ENCODE data around the gene APBB2.

Gene APBB2

DNA sequence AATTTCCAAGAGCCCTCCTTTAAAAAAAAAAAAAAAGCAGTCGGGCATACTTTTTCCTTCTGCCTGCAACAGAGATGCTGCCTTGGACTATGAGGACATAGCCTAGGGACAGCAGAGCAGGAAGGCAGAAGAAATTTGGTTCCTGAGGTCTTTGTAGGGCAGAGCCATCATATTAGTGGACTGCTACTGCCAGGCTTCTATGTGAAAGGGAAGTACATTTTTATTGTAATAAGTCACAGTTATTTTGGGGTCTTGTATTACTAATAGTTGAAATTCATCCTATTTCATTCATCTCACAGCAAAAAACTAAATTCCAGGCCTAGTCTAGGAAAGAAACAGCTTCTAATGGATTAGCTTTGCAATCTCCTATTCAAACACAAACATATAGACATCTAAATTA, 253.4 kb downstream of the APBB2 start:
- DNase-seq, result no peak

DNA sequence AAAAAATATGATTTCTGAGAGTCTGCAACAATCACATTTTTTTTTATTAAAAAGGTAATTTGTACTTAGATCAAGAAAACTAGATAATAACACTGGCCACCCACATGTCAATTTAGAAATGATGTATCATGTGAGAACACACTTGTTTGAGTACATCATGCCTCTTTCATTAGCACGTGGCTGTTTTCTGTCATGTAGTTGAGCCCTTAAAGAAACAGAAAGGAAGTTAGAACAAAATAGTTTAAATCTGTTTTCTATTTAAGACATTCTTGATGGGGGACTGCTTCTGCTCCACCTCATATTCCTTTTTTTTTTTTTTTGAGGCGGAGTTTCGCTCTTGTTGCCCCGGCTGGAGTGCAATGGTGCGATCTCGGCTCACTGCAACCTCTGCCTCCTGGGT, 257.1 kb downstream of the APBB2 start:
- DNase-seq, result no peak

DNA sequence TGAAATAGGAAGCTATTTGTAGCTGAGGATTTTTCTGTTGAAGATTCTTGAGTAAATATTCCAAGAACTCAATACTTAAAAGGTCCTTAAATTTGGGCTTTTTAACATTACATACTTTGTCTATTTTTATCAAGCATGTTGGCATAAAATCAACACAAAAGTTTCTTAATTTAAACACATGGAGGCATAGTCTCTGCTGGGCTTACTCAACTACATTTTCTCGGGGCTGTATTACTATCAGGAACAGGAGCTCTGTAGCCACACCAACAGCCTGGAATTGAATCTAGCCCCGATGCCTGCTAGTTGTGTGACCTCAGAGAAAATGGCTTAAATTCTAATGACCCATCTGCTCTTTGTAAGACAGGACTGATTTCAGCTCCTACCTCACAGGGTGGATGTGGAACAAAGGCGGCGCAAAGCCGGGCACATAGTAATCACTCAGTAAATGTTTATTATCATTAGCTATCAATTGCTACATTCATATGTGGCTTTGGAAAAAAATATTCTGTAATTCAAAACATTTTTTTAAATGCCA, 257.6 kb downstream of the APBB2 start:
- DNase-seq, result no peak

DNA sequence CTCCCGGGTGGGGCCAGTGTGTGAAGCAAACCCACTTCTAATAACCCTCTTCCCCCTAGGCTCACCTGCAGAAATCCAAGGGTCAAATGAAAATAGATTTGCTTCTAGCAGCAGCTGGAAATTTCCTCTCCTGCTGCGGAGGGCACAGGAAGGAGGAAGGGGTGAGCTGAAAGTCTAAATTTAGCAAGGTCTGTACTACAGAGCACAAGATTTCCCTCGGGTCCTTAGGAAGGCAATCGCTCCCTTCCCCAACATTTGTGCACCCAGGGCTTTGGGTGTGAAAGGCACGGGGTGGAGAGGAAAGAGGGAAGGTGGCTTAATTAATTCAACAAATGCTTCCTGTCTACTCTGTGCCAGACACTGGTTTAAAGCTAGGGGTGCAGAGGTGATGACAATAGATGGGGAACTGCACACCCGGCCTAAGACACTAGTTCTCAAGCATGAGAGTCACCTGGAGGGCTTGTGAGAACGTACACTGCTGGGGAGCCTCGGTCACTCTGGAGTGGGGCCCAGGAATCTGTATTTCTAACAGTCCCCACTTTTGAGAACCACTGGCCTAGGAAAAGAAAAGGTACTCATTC, 260.2 kb downstream of the APBB2 start:
- no peak for DNase-seq

DNA sequence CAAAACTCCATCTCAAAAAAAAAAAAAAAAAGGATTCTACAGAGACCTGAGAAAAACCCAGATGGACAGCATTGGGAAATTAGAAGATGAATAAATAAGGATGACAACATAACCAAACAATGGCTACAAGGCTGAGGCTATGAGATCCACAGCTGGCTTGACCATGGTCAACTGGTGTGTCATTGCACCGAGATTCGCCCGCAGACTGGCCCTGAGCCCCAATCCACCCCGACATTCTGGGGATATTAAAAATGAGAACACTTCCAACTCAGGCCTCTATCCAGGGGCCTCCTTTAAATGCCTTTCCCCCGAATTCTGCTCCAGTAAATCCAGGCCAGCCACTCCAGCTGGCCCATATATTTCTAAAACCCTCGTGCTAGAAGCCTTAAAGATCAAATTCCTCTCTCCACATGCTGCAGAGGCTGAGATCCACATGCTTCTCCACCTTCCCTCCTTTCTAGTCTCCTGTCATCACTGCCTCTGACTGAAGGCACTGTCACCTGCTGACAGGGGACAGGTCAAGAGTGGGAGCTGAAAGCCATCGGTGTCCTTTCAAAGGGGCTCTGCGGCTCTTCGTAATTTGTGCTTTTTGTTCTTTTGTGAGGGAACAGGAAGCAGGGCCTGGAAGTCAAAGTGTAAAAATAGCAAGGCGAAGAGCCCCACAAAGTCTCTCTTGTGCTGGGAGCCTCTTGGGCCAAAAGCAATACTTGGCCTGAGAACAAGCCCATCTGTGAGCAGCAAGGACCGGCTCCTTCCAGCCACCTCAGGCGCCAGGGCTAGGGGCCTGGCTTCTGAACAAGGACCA, 260.9 kb downstream of the APBB2 start:
- no peak for DNase-seq

DNA sequence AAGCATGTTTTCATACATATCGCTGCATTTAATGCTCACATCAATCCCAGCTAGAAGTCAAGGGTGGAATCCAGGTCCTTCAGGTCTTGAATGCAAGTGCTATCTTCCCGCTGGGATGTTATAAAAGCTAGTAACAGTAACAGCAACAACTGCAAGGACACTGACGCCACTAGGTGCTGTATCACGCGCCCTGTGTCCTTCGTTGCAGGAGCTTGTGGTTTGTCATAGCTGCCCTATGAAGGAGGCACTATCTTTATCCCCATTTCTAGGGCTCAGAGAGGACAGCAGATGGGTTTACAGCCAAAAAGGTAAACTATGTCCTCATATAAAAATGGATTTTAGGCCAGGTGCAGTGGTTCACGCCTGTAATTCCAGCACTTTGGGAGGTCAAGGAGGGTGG, 261.7 kb downstream of the APBB2 start:
- no peak for DNase-seq

DNA sequence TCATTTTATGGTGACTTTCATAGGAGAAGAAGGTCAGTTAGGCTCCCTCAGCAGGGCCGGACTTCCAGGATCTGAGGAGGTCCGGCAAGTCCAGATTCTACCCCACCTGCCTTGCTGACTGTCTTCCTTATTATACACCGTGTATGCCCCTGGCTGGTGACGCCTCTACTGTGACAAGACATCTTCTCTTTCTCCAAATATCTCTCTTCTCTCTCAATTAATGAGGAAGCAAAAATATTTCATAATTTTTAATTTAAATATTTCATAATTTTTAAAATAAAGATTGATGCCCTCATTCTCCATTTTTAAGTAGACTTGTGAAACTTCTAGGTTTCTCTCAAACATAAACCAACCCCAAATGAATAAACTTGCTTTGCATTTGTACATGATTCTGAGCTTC, 262.1 kb downstream of the APBB2 start:
- no peak for DNase-seq

DNA sequence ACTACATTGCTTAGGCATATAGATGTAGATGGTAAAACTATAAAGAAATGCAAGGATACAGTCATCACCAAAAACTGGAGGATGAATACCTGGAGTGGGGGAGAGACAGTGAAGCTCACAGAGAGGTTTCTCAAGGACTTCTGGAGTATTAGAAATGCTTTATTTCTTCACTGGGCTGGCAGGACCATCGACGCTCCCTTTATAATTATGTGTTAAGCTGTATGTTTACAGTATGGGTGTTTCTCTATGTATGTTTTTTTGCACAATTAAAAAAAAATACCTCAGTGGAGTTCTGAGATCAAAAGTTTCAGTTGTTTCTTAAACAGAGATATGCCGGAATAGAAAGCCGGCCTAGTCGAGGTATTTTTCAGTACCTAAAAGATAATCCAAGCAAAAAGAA, 263.3 kb downstream of the APBB2 start:
- DNase-seq, result no peak

DNA sequence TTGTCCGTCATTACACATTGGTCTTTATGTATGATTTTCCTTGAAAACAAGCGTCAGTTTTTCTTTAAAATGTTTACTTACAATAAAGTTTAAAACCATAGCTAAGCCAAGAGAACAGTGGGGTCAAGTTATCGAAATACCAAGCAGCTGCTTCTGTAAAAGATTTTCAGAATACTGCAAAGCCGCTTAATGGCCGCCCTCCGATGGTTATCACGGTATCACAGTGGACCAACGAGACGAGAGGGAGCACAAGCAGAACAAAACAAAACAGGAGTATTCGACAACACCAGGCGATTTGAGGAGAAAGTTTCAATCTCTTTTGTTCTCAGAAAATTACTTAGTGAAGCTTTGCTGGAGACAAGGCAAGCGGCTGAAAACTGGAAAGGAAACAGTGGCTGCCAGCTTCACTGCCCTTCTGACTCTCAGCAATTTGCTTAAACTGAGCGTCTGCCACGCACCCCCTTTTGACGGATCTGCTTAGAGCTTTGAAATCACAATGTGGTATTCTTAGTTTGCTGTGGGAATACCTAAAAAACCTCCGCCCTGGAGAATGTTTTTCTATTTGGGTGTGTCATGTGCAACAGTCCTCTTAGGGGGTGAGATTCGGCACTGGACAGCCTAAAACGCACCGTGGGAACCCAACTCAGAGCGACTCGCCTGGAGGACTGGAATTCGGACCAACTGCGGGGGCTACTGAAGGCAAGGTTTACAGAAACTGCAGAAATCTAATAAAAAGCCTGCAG, 264.8 kb downstream of the APBB2 start:
- no peak for DNase-seq

DNA sequence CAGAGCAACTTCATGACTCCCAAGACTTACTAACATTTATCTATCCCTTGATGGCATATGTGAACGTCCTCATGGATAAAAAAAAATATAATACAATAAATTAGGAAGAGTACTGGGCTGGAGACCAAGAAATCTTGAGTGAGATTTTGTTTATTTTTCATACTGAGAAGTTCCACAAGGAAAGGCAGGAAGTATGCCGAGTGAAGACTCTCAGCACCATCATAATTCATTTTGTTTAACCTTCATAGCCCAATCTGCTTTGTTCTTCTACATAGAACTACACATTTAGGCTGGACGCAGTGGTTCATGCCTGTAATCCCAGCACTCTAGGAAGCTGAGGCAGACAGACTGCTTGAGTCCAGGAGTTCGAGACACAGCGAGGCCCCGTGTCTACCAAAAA, 266.3 kb downstream of the APBB2 start:
- no peak for DNase-seq

DNA sequence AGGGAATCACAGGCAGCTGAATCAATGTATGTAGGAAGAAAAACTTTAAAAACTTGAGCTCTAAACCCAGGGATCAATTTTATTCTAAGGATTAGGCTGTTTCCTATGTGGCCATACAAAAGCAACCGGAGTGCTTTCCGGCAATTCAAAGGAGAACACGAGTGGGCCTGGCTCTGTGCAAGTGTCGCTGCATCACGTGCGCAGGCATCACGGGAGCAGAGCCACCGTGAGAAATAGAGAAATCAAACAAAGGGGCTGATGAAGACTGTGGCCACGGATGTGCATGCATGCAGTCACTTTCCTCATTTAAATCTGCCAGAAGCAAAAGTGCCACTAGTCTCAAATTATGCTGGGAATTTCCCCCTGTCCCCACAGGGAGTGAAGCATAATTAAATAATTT, 267.7 kb downstream of the APBB2 start:
- no peak for DNase-seq

DNA sequence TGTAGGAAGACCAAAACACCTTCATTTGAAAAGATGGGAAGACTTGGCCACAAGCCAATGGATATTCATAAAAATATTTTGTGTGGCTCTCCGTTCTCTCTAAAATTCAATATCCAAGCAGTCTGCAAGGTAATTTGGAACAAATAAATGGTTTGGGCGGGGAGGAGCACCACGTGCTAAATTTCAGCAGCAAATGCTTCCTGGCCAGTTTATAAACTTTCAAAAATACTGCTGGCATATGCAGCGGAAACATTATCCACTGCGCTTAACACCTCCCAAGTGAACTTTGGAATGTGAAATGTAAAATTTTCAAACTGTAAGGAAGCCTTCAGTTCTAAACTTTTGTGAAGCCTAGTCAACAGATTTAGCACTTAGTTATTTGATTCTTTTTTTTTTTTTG, 273.6 kb downstream of the APBB2 start:
- DNase-seq, result no peak

DNA sequence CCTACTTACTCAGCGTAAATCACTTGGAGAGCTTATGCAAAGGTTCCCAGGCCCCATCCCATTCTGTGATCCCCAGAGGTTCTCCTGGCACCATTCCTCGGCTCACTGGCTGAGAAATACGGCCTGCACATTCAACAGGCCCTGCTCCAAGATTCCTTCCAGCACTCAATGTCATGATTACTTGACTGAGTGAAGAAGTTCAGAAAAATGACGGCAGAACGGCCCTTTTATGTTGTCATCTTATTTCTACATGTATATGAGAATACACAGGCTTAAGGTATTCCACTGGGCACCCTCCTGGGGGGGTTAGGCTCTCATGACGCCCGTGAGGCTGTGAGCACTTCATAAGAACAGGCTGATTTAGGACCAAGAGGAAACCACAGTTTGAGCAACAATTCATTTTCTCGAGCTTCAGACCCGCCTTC, 274.0 kb downstream of the APBB2 start:
- no peak for DNase-seq

DNA sequence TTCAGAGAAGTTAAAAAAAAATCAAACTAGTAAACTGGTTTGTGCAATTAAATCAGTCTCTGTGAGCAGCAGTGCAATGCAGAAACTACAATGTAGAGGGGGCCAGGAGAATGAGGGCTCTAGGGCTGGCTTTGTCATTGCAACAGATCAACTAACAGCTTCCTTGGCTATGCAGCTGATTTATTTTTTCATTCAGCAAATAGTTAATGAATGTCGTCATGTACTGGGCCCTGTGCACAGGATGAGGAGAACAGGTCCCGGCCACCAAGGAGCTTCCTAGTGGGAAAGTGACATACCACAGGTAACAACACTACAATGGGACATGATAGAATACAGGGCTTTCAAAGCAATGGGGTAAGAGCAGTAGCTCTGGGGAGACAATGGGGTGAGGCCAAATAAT, 274.5 kb downstream of the APBB2 start:
- no peak for DNase-seq

DNA sequence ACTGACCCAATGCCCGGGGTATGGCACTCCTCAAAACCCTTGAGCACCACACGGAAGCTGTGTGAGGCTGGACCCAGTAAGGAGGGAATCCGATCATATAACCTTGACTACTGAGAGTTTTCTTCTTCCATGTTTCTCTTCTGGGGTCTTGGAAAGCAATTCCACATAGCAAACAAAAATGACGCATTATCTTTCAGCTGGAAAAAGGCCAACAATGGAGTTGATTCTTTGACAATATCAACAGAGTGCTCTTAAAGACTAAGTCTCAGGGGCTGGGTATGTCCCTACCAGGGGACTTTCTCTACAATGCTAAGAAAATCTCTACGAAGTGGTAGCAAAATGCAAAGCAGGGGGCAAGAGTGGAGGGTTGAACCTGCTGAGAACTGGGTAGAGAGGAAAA, 276.0 kb downstream of the APBB2 start:
- no peak for DNase-seq

DNA sequence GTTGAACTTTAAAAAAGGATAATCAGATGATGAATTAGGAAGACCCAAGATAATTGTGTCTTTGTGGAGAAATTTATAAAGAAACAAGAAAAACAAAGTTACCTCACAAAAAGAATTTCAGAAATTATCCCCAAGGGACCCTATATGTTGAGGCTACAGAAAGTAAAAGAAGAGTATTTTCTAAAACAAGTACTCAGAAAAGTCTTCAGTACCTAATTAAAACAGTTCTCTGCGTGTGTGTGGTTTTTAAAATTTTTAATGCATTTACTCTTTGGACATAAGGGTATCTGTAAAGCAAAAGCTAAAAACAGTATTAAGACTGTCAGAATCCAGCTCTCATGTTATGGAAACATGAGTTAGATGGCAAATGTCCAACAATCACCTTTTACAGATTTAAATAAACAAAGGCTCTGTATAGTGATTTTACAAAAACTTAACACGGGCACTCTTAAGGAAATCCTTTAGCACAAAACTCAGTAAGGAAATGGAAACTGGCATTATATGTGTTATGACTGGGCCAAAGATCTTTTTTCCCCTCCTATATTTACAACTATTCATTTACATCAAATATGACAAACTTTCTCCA, 277.1 kb downstream of the APBB2 start:
- no peak for DNase-seq

DNA sequence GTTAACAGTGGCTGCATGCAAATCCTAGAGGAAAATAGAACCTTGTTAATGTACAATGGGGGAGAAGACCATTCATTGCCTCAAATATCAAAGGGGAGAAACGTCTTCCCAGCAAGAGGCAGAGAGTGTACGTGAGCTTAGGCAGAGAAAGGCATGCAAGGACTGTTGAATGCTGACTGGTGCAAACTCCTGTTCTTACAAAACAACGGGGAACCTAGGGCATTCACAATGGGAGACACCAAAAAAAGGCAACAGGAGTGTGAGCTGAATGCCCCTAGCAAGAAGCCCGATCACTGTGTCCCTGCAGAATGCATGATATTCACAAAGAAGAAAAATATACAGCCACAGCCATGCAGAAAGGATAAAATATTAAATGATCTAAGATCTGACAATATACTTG, 279.7 kb downstream of the APBB2 start:
- DNase-seq, result no peak

DNA sequence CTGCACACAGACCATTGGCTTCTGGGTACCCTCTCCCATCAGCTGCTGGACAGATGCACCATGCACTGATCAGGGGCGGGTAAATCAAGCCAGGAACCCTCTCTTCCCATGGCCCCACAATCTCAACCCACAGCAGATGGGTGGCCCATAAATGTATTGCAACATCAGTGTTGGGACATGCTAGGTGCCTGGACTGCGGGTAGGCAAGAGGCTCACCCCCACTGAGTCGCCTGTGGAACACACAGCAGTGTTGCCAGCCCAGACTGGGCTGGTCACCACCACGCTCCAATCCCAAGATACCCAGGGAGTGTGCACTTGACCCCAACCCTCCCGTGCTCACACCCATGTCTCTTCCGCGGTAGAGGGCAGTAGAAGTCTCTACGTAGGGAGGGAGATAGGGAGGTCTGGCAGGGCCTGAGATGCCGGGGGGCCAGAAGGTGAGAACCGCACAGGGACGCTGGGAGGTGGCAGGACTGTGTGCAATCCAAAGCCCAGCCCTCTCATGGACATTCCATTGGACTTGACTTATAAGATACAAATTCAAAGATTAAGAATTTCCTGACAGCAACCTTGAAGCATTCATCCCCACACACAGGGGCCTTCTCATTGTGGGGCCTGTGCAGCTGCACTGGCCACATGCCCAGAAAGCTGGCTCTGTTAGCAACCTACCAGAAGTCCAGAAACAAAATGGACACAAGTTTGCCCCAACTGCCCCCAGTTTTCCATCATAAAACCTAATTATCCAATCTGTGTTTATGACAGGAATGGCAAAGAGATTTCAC, 280.9 kb downstream of the APBB2 start:
- DNase-seq, result no peak

DNA sequence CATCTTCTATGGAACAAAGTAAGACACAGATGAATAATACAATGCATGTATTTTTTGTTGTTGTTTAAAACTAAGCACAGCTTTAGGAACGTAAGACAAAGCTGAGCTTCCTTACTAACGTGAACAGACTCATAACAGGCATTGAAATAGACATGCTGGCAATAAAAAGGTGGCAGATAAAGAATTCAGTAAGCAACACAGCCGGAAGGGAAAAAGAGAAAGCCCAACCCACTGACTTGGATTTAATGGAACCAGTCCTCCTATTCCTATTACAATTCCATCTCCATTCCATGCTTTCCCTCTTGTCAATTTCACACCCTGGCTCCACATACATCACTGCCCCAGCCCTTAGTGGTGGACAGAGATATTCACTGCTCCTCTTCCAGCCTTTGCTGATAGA, 282.5 kb downstream of the APBB2 start:
- no peak for DNase-seq

DNA sequence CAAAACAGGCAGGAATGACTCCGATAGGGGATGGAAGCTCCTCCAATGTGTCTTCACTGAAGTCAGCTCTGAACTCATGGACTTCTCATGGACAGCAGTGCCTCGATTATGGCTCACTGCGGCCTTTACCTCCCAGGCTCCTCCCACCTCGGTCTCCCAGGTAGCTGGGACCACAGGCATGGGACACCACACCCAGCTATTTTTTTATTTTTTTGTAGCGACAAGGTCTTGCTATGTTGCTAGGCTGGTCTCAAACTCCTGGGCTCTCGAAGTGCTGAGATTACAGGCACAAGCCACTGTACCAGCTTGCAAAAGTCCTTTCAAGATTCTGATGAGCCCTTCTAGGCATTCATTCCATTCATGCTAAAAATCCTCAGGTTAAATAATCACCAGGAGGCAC, 283.1 kb downstream of the APBB2 start:
- DNase-seq, result no peak

DNA sequence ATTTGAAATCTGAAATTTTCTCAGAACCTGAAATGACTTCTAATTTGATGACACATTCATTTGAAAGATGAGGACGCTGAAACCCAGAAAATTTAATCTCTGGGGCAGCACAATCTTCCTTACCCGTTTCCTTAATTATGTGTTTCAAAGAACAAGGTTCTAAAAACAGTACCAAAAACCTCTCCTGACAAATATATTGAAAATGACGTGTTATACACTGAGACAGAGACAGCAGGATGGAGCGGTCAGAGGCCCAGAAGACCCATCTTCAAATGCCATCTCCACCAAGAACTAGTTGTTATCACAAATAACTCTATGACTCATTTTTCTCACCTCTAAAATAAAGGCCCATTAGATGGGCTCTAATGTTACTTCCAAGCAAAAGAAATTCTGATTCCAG, 287.3 kb downstream of the APBB2 start:
- no peak for DNase-seq

DNA sequence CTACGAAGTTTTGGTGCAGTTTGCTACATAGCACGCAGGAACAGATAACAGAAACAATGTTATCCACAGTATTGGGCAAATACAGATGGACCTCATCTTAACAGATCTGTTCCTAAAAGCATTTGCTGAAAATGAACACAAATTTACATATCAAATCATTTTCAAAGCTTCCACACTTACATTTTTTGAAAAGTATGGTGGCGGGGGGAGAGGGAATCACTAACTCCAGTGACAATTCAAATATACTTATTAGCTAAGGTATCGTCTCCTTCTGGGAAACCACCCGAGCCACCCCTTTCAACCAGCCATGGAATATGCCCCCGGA, 289.6 kb downstream of the APBB2 start:
- no peak for DNase-seq

Measured in CD4-positive, alpha-beta T cell treated with Interleukin-15 for 1 hour (primary cell).